ENCODE results near the gene WDR64.

DNA sequence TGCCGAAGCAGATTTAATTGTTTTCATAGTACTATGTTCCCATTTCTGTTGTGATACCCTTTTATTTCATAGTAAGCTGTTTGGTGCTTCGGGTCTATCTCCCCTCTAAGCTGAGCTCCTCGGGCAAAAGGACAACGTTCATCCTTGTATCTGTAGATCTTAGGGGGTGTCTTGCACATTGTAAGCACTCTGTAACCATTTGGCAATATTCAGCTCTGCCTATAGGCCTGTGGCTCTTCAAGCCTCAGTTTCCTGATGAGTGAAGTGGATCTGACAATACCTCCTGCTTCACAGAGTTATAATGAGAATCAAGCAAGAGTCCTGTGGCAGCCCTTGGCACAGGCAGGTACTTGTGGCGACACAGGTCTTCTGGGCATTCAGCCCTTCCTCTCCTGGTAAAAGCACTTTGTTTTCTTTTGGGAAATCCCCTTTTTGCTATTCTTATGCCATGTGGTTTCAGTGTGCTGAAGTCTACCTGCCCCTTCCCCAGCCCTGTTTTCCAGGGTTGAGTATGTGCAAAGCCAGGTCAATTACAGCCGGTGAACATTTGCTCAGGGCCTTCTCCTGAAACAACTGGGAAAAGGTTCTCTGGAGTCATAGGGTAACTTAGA, 187.4 kb downstream of the WDR64 start:
- TF ChIP-seq CTCF (IDR thresholded peaks at IDR 0.05) (no peak), POLR2AphosphoS5 (IDR thresholded peaks at IDR 0.05) (no peak), POLR2A (IDR thresholded peaks at IDR 0.05) (no peak), EP300 (IDR thresholded peaks at IDR 0.05) (no peak)

All from sigmoid colon (tissue), 4 donors.